Activated T-helper 17 cell treated with anti-CD3 and anti-CD28 coated beads, Interleukin-2, amount 50 U/mL, for 72 hours (primary cell): ENCODE results near the gene TSSK6. TPM values are rescaled to one million over a fixed set of nuclear protein-coding genes. Genes with fewer than 3 reads are reported as not detected.
A peak's percentile ranks its signal among the peaks of the same experiment; 100 is the strongest.

Experiments used
- ATAC-seq: fragments of 150-1000 bp; cut with Tn5 transposase; replicated peaks from 2 replicates; pipeline ENCODE4 v1.10.0; 2021; ENCODE audit warnings: mild to moderate bottlenecking, moderate library complexity
- H3K27ac Mint-ChIP-seq: one replicate; pipeline ENCODE4 v1.8.0; 2022; ENCODE audit warnings: mixed read lengths
- H3K27me3 Mint-ChIP-seq: one replicate; pipeline ENCODE4 v1.8.0; 2022; ENCODE audit warnings: mixed read lengths
- H3K36me3 Mint-ChIP-seq: one replicate; pipeline ENCODE4 v1.8.0; 2022; ENCODE audit warnings: low read depth, mild to moderate bottlenecking, mixed read lengths
- H3K4me1 Mint-ChIP-seq: one replicate; pipeline ENCODE4 v1.8.0; 2022; ENCODE audit warnings: mixed read lengths
- H3K4me3 Mint-ChIP-seq: one replicate; pipeline ENCODE4 v1.8.0; 2022; ENCODE audit warnings: mild to moderate bottlenecking, mixed read lengths
- H3K9me3 Mint-ChIP-seq: one replicate; pipeline ENCODE4 v1.8.0; 2022; ENCODE audit warnings: mixed read lengths
- total RNA-seq, 2 donors: library from RNA; stranded (reverse); gene quantifications; one replicate each; pipeline ENCODE4 v1.2.3, GENCODE V29; 2022

TSSK6 gene
- total RNA-seq, 2 donors from 2014 or later: 4.1 to 4.5 TPM

DNA sequence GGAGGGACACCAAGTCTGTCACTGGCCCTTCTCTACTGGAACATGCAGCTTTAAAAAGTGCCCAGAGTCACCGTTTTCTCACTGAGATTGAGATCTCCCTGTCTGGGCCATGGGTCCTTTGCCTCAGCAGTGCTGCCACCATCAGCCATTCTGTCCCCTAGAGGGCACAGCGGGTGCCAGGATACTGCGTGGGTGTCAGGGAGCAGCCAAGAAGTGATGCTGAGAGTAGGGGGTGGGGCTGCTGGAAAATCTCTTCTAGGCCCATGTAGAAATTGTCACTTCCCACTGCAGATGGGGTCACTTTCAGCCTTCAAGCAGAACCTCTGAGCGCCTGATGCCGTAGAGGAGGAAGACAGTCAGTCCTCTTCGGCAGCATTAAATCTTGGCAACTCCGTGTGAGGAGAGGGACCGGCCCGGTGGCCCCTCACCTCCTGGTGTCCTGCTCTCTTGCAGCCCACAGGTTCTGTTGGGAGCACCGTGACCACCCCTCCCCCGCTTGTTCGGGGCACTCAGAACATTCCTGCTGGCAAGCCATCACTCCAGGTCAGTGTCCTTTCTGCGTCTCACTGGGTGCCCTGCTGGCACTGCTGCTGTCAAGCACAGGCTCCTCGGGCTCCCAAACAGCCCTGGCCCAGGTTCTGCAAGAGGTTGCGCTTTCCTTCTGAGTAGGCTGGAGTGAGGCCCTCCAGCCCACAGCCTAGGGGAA lies 21.4 kb downstream of the TSSK6 start:
- H3K27me3 Mint-ChIP-seq: no peaks in the 10 kb centered on the region
- no peak overlapping the region for H3K27ac Mint-ChIP-seq
- no peak overlapping the region for H3K4me3 Mint-ChIP-seq
- H3K4me1 Mint-ChIP-seq: peaks cover 14% of the 10 kb centered on the region
- no peaks in the 10 kb centered on the region for H3K9me3 Mint-ChIP-seq
- H3K36me3 Mint-ChIP-seq: peaks cover 76% of the 10 kb centered on the region
- no peak for ATAC-seq

DNA sequence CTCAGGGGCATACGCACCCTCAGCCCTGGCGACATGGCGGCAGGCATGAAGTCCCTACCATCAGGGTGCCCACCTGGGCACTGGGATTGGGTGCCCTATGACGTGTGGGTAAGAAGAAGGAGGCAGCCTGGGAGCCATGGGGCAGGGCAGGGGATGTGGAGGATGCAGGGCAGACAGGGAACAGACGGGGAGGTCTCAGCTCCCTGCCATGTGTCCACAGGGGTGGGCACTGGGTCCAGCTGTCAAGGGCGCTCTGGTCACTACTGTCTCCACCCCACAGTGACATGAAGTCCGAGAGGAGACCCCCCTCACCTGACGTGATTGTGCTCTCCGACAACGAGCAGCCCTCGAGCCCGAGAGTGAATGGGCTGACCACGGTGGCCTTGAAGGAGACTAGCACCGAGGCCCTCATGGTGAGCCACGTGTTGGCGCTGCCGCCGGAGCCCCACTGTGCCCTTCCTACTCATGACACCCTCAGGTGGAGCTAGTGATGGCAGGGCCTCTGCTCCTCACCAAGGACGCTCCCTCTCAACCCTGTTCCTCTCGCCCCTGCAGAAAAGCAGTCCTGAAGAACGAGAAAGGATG lies 23.2 kb downstream of the TSSK6 start:
- Mint-ChIP-seq H3K4me1 (peaks cover 25% of the 10 kb centered on the region), H3K27ac (no peak overlapping the region), H3K9me3 (no peaks in the 10 kb centered on the region), H3K27me3 (no peaks in the 10 kb centered on the region), H3K4me3 (no peak overlapping the region), H3K36me3 (peaks cover 60% of the 10 kb centered on the region)
- no peak for ATAC-seq

DNA sequence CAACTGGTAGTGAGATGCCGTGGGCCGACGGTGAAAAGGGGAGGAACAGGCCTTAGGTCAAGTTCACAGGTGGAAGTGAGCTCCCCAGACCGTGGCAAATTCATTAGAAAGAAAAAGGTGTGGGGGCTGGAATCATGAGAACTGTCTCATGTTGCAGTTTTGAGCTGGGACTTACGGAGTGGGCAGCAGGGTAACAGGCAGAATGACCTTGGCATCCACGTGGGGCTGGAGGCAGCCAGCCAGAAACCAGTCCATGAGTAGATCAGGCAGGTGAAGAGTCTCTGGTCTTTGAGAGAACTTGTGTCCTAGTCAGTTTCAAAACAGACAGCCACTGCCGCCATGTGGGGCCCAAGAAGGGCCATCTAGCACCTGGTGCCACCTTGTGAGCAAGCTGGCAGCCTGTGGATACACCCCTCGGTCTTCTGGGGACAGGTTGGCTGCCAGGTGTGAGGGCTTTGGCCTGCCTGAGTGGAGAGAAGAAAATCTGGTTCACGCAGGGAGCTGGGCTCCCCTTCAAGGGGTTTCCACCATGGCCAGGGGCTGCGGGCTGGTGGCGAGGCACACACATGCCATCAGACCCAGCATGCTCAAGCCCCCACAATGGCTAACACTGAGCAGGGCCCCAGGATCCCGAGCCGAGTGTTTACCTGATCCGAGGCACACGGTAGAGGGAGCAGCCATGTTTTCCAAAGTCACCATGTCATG lies 23.9 kb downstream of the TSSK6 start:
- H3K4me3 Mint-ChIP-seq: no peak overlapping the region
- H3K27ac Mint-ChIP-seq: no peak overlapping the region
- no peak for ATAC-seq
- H3K9me3 Mint-ChIP-seq: no peaks in the 10 kb centered on the region
- H3K36me3 Mint-ChIP-seq: peaks cover 53% of the 10 kb centered on the region
- H3K27me3 Mint-ChIP-seq: no peaks in the 10 kb centered on the region
- peaks cover 25% of the 10 kb centered on the region for H3K4me1 Mint-ChIP-seq

DNA sequence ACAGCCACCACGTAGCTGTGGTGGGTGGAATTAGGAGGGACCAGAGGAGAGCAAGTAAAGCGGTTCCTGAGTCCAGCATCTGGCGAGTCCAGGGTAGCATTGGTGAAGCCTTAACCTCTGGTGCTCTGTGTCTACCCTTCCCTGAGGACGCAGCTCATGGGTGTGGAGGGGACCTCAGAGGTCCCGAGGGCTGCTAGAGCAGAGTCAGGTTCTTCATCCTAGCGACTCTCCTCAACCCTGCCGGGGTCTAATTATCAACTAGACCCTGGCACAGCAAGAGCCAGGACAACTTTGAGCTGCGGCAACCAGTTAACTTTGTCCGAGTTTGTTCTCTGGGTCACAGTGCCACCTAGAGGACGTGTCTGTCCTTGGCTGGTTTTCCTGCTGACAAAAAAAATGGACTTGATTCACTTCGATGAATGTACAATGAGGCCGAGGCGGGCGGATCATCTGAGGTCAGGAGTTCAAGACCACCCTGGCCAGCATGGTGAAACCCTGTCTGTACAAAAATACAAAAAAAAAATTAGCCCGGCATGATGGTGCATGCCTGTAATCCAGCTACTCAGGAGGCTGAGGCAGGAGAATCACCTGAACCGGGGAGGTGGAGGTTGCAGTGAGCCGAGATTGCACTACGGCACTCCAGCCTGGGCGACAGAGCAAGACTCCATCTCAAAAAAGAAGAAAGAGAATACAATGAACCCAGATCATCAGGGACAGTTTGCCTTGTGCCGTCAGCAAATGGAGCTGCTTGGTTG lies 25.0 kb downstream of the TSSK6 start:
- Mint-ChIP-seq H3K27ac (peak overlapping the region; percentile 96), H3K27me3 (no peaks in the 10 kb centered on the region), H3K4me1 (peaks cover 25% of the 10 kb centered on the region), H3K36me3 (peaks cover 43% of the 10 kb centered on the region), H3K4me3 (peak overlapping the region; percentile 70), H3K9me3 (no peaks in the 10 kb centered on the region)
- peak; percentile 15 for ATAC-seq

DNA sequence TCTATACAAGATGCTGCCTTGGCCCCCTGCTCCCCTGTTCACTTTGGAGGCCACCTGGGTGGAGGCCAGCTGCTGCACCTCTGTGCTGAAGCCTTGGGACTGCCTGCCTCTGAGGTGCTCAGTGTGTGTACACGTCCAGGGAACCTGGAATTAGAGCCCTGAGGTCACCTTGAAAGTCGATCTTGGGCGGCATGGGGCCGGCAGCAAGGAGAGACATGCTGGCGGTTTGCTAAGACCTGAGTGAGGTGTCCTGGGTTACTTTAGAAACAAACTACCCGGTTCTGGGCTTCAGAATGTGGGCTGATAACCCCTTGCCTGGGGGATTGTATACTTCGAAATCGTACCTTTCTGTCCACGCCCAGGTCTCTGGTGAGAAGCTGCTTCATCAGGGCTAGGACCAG lies 25.5 kb downstream of the TSSK6 start:
- Mint-ChIP-seq H3K4me1 (peaks cover 25% of the 10 kb centered on the region), H3K27me3 (no peaks in the 10 kb centered on the region), H3K9me3 (no peaks in the 10 kb centered on the region), H3K27ac (peak overlapping the region; percentile 96), H3K36me3 (peaks cover 37% of the 10 kb centered on the region), H3K4me3 (peak overlapping the region; percentile 70)
- no peak for ATAC-seq

DNA sequence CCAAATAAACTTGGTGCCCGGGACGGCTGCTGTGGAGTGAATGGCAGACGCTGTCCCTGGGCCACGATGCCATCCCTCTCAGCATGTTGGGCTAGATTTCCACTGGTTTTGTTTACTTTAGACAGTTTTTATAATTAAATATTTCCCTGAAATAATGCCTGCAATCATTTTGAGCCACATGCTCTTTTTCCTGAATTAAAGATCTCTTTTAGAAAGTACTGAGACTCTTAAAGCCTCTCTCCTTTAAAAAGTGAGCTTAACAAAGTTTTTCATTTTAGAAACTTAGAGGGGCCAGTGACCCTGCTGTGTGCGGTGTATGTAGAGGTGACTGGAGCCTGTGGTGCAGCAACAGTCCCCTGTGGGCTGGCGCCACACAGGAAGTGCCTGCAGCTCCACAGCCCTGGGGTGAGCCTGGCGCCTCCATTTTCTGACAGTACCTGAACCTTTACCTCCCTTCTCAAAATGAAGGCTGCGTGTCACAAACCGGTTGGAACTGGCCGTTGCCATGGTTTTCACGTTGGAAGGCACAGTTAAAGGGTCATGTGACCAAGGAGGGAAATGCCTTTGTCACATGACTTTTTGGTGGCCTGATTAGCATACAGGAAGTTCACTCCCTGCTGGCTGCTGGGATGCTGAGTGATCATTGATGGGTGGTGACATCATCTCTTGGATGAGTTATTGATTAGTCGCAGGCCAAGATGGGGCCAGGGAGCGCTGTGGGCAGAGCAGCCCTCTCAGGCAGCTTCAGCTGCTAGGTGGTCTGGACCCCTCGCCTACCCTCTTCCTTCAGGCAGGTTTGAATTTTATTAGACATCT lies 26.3 kb downstream of the TSSK6 start:
- peaks cover 25% of the 10 kb centered on the region for H3K4me1 Mint-ChIP-seq
- H3K27me3 Mint-ChIP-seq: no peaks in the 10 kb centered on the region
- ATAC-seq: peak; percentile 91
- H3K9me3 Mint-ChIP-seq: no peaks in the 10 kb centered on the region
- peak overlapping the region; percentile 70 for H3K4me3 Mint-ChIP-seq
- H3K27ac Mint-ChIP-seq: peak overlapping the region; percentile 96
- peaks cover 29% of the 10 kb centered on the region for H3K36me3 Mint-ChIP-seq

DNA sequence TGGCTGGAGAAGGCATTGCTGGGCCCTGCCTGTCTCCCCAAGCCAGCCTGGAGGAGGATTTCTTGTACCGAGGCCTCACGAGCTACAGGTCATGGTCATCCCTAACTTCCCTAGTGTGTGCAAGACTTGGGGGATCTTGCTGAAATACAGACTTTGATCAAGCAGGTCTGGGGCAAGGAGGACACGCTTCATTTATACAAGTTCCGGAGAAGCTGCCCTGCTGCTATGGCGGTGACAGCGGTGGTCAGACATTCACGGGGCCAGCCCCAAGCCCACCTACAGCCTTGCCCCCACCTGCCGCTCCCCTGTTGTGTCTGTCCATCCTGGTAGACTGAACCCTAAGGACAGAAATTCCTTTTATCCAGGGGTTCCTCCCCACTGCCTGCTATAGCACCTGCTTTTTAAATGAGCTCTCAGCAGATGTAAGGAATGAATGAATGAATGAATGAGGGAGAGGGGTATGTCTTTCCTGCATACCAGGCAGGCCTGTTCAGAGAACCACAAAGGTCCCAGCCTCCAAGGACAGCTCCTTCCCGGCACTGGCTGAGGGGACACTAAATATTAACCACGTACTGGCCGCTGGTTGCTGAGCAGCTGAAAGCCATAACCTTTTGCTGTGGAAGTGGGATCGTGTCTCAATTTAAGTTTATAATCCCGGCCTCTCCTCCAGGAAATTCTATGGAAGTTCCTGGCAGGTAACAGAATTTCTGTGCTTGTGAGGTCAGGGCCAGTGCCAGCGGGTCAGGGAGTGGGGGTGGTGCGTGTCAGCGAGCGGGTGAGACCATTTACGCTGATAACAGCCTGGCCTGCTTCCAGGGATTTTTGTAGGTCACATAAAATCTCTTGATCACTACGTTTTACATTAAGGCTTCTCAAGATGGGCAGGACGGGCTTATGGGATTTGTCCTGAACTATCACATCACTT lies 27.1 kb downstream of the TSSK6 start:
- Mint-ChIP-seq H3K27me3 (no peaks in the 10 kb centered on the region), H3K36me3 (peaks cover 23% of the 10 kb centered on the region), H3K27ac (peak overlapping the region; percentile 96), H3K9me3 (no peaks in the 10 kb centered on the region), H3K4me3 (peak overlapping the region; percentile 70), H3K4me1 (peaks cover 25% of the 10 kb centered on the region)
- ATAC-seq: no peak

DNA sequence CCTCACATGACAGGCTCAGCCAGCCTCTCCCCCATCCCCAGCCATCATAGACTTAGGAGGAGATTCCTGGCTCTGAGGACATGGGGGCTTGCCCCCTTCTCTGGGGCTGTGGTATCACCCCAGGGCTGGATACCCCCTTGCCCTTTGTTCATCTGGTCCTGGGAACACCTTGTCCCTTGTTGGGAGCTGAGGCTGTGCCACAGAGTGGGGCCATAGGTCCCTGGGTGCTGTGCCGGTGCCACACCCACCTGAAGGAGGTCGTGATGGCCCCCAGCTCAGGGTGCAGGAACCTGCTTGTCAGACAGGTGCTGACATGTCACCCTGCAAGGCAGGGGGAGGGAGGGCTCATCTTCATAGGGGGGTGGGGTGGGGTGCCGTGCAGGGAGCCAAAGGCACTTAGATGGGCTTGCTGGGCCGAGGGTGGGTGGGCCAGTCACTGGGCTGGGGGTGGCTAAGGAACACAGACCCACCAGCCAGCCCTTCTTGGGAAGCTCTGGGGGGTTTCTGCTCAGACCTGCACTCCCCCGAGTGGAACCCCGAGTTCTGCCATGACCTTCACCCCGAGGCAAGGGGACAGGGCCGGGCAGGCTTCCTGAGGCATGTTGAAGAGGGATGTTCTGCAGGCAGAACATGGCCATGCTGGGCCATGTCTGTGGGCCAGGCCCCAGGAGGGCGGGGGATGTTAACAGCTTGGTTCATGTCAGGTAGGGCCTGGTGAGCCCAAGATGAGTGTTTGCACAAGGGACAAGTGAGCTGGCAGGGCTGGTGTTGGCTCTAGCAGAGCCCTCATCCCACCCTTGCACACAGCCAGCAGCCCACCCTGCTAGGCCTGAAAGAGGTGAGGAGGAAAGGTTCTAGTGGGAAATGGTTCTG lies 28.0 kb downstream of the TSSK6 start:
- peak overlapping the region; percentile 96 for H3K27ac Mint-ChIP-seq
- H3K4me1 Mint-ChIP-seq: peaks cover 25% of the 10 kb centered on the region
- peak overlapping the region; percentile 70 for H3K4me3 Mint-ChIP-seq
- ATAC-seq: no peak
- H3K9me3 Mint-ChIP-seq: no peaks in the 10 kb centered on the region
- H3K27me3 Mint-ChIP-seq: no peaks in the 10 kb centered on the region
- peaks cover 23% of the 10 kb centered on the region for H3K36me3 Mint-ChIP-seq

DNA sequence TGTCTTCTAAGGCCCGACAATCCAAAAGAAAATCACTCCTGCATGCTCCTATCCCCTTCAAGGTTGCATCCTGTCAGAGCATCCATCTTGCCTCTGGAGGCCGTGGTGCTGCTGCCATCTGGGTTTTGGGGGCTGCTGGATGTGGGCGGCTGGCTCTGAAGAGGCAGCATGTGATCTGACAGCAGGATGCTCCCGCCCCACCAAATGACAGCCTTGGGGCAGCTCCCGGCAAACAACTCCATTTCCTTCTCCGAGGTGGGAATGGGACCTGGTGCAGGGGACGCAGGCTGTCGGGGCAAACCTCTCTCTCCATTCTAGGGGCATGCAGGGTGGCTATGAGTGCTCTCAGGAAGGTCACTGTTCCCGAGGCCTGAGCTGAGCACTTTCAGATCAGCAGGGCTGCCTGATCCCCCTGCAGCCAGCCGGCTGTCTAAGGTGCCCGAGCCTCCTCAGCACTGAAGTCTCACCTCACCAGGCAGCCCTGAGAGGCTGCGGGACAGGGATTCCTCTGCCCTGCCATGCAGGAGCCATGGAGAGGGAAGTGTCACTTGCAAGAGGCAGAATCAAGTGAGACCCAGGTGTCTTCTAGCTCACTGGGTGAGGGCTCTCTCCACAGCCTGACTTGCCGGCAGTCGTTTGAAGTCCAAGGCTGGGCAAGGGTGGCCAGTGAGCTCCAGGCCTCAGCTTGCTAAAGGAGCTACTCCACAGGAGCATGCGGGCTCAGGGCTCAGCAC lies 28.8 kb downstream of the TSSK6 start:
- ATAC-seq: no peak
- Mint-ChIP-seq H3K4me3 (no peak overlapping the region), H3K27me3 (no peaks in the 10 kb centered on the region), H3K4me1 (peaks cover 25% of the 10 kb centered on the region), H3K9me3 (no peaks in the 10 kb centered on the region), H3K36me3 (peaks cover 22% of the 10 kb centered on the region), H3K27ac (peak overlapping the region; percentile 96)

DNA sequence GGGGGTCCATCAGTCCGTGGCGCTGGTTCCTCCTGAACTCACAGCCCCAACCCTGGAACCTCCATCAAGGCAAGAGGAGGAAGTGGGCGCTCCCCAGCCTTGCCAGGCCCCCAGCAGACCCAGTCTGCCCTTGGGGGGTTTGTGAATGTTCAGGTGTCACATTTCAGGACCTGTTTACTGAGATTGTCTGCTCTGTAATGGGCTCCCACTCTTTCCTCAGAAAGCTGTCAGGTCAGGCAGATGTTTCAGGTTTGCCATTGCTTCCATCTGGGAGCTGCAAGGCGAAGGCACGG lies 29.4 kb downstream of the TSSK6 start:
- no peak for ATAC-seq
- no peak overlapping the region for H3K27ac Mint-ChIP-seq
- no peak overlapping the region for H3K4me3 Mint-ChIP-seq
- peaks cover 25% of the 10 kb centered on the region for H3K4me1 Mint-ChIP-seq
- H3K36me3 Mint-ChIP-seq: peaks cover 22% of the 10 kb centered on the region
- H3K27me3 Mint-ChIP-seq: no peaks in the 10 kb centered on the region
- H3K9me3 Mint-ChIP-seq: no peaks in the 10 kb centered on the region

DNA sequence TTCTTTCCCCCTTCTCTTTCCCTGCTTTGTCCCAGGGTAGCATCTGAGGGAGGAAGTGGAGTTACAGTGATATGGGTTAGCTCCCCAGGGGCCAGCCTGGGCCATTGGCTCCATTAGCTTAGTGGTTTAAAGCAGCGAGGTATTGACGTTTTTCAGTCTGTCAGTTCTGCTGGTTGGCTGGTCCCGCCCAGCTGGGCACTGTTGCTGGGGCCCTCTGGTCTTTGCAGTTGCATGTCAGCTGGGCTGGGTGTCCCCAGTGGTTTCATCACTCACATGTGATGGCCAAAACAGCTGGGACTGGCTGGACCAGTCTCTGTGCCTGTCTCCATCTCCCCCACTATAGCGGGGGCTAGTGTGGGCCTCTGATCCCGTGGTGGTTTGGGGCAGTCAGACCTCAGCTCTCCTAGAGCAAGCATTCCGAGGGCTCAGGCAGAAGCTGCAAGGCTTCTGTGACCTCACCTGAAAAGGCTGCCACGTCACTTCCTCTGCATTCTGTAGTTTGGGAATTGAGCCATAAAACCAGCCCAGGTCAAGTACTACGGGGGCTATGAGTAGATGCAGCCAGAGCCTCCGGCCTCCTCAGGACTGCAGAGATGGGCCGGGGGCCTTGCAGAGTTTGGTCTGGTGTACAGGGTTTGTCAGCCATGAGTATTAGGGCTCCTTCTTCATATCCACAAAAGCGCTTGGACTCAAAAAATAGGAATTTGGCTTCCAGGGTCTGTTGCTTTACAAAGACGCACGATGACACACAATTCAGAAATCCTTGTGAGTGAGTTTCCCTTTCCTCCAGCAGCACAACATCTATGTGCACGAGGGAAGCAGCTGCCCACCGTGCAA lies 30.0 kb downstream of the TSSK6 start:
- peaks cover 22% of the 10 kb centered on the region for H3K36me3 Mint-ChIP-seq
- H3K27me3 Mint-ChIP-seq: no peaks in the 10 kb centered on the region
- peak overlapping the region; percentile 54 for H3K27ac Mint-ChIP-seq
- no peak overlapping the region for H3K4me3 Mint-ChIP-seq
- H3K4me1 Mint-ChIP-seq: peaks cover 27% of the 10 kb centered on the region
- H3K9me3 Mint-ChIP-seq: no peaks in the 10 kb centered on the region
- no peak for ATAC-seq
